C4-2B (cell line): ENCODE data around the gene ZNF680.

ENCODE experiments used
- ZFX ChIP-seq: fragments of 450-650 bp; IDR thresholded peaks from 2 replicates; pipeline ENCODE4 v1.6.1; 2017
- TF ChIP-seq, protein P1 (sequence below): fragments of 450-650 bp; conservative IDR thresholded peaks from 2 replicates; pipeline ENCODE4 v1.5.1; 2017; ENCODE audit warnings: mild to moderate bottlenecking

DNA sequence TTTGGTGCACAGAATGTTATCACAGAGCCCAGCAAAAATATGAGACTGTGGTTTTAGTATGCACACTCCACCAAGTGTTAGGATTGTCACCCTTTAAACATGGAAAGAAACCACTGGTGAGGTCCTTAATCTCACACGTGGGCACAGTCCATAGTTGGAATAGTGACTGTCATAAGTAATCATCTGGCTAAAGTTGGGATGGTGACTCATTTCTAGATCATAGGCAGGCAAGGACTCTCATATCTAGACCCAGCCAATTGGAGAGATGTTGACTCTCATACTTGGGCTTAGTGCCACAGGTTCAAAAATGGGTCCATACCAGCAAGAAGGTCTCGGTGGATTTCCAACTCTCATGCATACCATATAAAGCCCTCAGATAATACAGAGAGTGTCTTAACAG, 39.6 kb upstream of the ZNF680 start:
- TF ChIP-seq, protein P1, sequence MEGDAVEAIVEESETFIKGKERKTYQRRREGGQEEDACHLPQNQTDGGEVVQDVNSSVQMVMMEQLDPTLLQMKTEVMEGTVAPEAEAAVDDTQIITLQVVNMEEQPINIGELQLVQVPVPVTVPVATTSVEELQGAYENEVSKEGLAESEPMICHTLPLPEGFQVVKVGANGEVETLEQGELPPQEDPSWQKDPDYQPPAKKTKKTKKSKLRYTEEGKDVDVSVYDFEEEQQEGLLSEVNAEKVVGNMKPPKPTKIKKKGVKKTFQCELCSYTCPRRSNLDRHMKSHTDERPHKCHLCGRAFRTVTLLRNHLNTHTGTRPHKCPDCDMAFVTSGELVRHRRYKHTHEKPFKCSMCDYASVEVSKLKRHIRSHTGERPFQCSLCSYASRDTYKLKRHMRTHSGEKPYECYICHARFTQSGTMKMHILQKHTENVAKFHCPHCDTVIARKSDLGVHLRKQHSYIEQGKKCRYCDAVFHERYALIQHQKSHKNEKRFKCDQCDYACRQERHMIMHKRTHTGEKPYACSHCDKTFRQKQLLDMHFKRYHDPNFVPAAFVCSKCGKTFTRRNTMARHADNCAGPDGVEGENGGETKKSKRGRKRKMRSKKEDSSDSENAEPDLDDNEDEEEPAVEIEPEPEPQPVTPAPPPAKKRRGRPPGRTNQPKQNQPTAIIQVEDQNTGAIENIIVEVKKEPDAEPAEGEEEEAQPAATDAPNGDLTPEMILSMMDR, result no peak
- no peak for TF ChIP-seq ZFX
